OCI-LY7 (cell line): ENCODE measurements around the gene FAM193A. TPM values are rescaled to one million over a fixed set of nuclear protein-coding genes. Genes with fewer than 3 reads are reported as not detected.

Experiments used
- BruUV-seq: library from RNA; stranded (reverse); fragments of 400-500 nt; replicated peaks from 2 replicates; lab custom pipeline; 2021; lab: Mats Ljungman, UMichigan
- CTCF ChIA-PET: fragments of 300-600 bp; sonication (Branson Sonifier 250); formaldehyde crosslinking; loops from one replicate; lab custom pipeline; 2022; ENCODE audit warnings: antibody characterized with exemption; ENCODE audit not compliant: unreplicated experiment; lab: Charles Lee
- POLR2A ChIA-PET: fragments of 300-600 bp; sonication (Branson Sonifier 250); formaldehyde crosslinking; loops from one replicate; lab custom pipeline; 2022; ENCODE audit warnings: antibody characterized with exemption; lab: Charles Lee
- DNase-seq: peaks from one replicate; pipeline ENCODE4 v3.0.0-alpha.2; 2015; ENCODE audit warnings: low spot score
- H2AFZ ChIP-seq: fragments of 200-600 bp; sonication (generic), shearing (Covaris generic); 2 replicates; pipeline ENCODE4 v1.6.1; 2014; ENCODE audit warnings: mild to moderate bottlenecking, antibody characterized with exemption, low read length, moderate library complexity
- H3K27ac ChIP-seq: fragments of 200-600 bp; sonication (generic); 2 replicates; pipeline ENCODE4 v1.5.1; 2014; ENCODE audit warnings: mixed run types, low read depth, mild to moderate bottlenecking, moderate library complexity, low read length, inconsistent platforms; ENCODE audit not compliant: poor library complexity, severe bottlenecking
- H3K36me3 ChIP-seq: fragments of 200-600 bp; sonication (generic); 2 replicates; pipeline ENCODE4 v1.6.1; 2014; ENCODE audit warnings: mild to moderate bottlenecking, antibody characterized with exemption, low read length, moderate library complexity, mixed read lengths; ENCODE audit not compliant: insufficient read depth
- H3K4me1 ChIP-seq: fragments of 200-600 bp; sonication (generic); 2 replicates; pipeline ENCODE4 v1.5.1; 2014; ENCODE audit warnings: mild to moderate bottlenecking, low read length; ENCODE audit not compliant: insufficient read depth, poor library complexity, severe bottlenecking
- H3K4me2 ChIP-seq: fragments of 200-600 bp; sonication (generic); 2 replicates; pipeline ENCODE4 v1.6.1; 2014; ENCODE audit warnings: mild to moderate bottlenecking, low read length
- H3K4me3 ChIP-seq: fragments of 200-600 bp; sonication (generic); 2 replicates; pipeline ENCODE4 v1.5.1; 2014; ENCODE audit warnings: mild to moderate bottlenecking, low read depth, low read length; ENCODE audit not compliant: poor library complexity, severe bottlenecking
- H3K79me2 ChIP-seq: fragments of 200-600 bp; sonication (generic); 2 replicates; pipeline ENCODE4 v1.6.1; 2016; ENCODE audit warnings: low read depth, mild to moderate bottlenecking, low read length, moderate library complexity, mixed read lengths; ENCODE audit not compliant: insufficient read depth
- H3K9me2 ChIP-seq: fragments of 200-600 bp; sonication (generic); 2 replicates; pipeline ENCODE4 v1.6.1; 2016; ENCODE audit warnings: mild to moderate bottlenecking, low read length, mixed read lengths; ENCODE audit not compliant: insufficient read depth
- H3K9me3 ChIP-seq: fragments of 200-600 bp; sonication (generic); 2 replicates; pipeline ENCODE4 v1.6.1; 2014; ENCODE audit warnings: mild to moderate bottlenecking, mixed run types, low read length, mixed read lengths
- H4K20me1 ChIP-seq: fragments of 200-600 bp; sonication (generic); 2 replicates; pipeline ENCODE4 v1.6.1; 2014; ENCODE audit warnings: mild to moderate bottlenecking, antibody characterized with exemption, low read length, moderate library complexity, mixed read lengths; ENCODE audit not compliant: insufficient read depth
- CTCF ChIP-seq: fragments of 200-600 bp; sonication (generic); conservative IDR thresholded peaks from 2 replicates; pipeline ENCODE4 v1.5.1; 2014; ENCODE audit warnings: mild to moderate bottlenecking, antibody characterized with exemption, low read length, moderate library complexity, mixed read lengths
- EZH2phosphoT487 ChIP-seq: fragments of 200-600 bp; sonication (generic); IDR thresholded peaks from 2 replicates; pipeline ENCODE4 v1.6.1; 2018; ENCODE audit warnings: low read depth, borderline replicate concordance, mild to moderate bottlenecking, mixed run types, antibody characterized with exemption, low read length, moderate library complexity, mixed read lengths
- intact Hi-C: fragments of 100-400 bp; cut with micrococcal nuclease; formaldehyde crosslinking; loops from one replicate; pipeline ENCODE4 v1.10.0; 2022; ENCODE audit not compliant: unreplicated experiment
- total RNA-seq, 2 experiments: library from RNA; depleted of rRNA in 1 of 2; stranded (reverse); fragments of >200 nt in 1 of 2; shearing (Covaris generic) in 1 of 2; gene quantifications; 2 replicates each; pipeline ENCODE4 v1.2.3, GENCODE V29; 2014 to 2022

FAM193A gene
- total RNA-seq, 2 experiments from 2014 or later, result 17.8 to 36.7 TPM

- Histone ChIP-seq H2AFZ (no peak overlapping the region), H3K79me2 (no peaks in the 10 kb centered on the region), H3K9me2 (no peaks in the 10 kb centered on the region), H3K4me2 (no peak overlapping the region), H3K36me3 (peaks cover 45% of the 10 kb centered on the region), H4K20me1 (no peaks in the 10 kb centered on the region), H3K4me3 (no peak overlapping the region), H3K27ac (no peak overlapping the region), H3K4me1 (no peaks in the 10 kb centered on the region), H3K9me3 (no peaks in the 10 kb centered on the region)
- TF ChIP-seq CTCF, result no peak
- no peak for TF ChIP-seq EZH2phosphoT487
- BruUV-seq, result no TSS peak
- no peak for DNase-seq
- CTCF ChIA-PET, result no interaction called here
- intact Hi-C loops, result no loop called here
- POLR2A ChIA-PET, result interaction anchor here (0.9 kb wide), 1 partner anchor 97 kb away, joined by 3 read pairs; no protein-coding TSS in a partner anchor
Observed at GRCh38 chr4:2649604-2650114, 113.2 kb downstream of the FAM193A start.

GRCh38 chr4:2650276-2650675 lies 113.8 kb downstream of the FAM193A start:
- Histone ChIP-seq H3K9me2 (no peaks in the 10 kb centered on the region), H2AFZ (no peak overlapping the region), H3K4me2 (no peak overlapping the region), H3K4me3 (no peak overlapping the region), H3K4me1 (no peaks in the 10 kb centered on the region), H4K20me1 (no peaks in the 10 kb centered on the region), H3K36me3 (peaks cover 49% of the 10 kb centered on the region), H3K79me2 (no peaks in the 10 kb centered on the region), H3K27ac (no peak overlapping the region), H3K9me3 (no peaks in the 10 kb centered on the region)
- BruUV-seq, result no TSS peak
- DNase-seq, result no peak
- POLR2A ChIA-PET, result interaction anchor here (0.9 kb wide), 1 partner anchor 96 kb away, joined by 3 read pairs; no protein-coding TSS in a partner anchor
- intact Hi-C loops, result no loop called here
- TF ChIP-seq CTCF (no peak), EZH2phosphoT487 (no peak)
- CTCF ChIA-PET, result no interaction called here

- BruUV-seq, result no TSS peak
- Histone ChIP-seq H3K4me1 (no peaks in the 10 kb centered on the region), H3K79me2 (no peaks in the 10 kb centered on the region), H4K20me1 (no peaks in the 10 kb centered on the region), H3K4me3 (no peak overlapping the region), H3K9me3 (no peaks in the 10 kb centered on the region), H3K36me3 (peaks cover 48% of the 10 kb centered on the region), H3K27ac (no peak overlapping the region), H3K9me2 (no peaks in the 10 kb centered on the region), H3K4me2 (no peak overlapping the region), H2AFZ (no peak overlapping the region)
- intact Hi-C loops, result no loop called here
- TF ChIP-seq EZH2phosphoT487 (no peak), CTCF (no peak)
- ChIA-PET POLR2A (no interaction called here), CTCF (no interaction called here)
- DNase-seq, result no peak
Observed at GRCh38 chr4:2651546-2651945, 115.1 kb downstream of the FAM193A start.
